Stimulated activated CD8-positive, alpha-beta memory T cell treated with anti-CD3 and anti-CD28 coated beads, Interleukin-12 subunit alpha, Interleukin-12 subunit beta, amount 100 ng/mL, for 1 hour (primary cell): ENCODE data around the gene STAM2.

Experiments used
- DNase-seq: peaks from one replicate; pipeline ENCODE4 v3.0.0-alpha.2; 2020; ENCODE audit warnings: low read depth

STAM2 gene

GRCh38 chr2:152071518-152071917, 104.0 kb downstream of the STAM2 start:
- no peak for DNase-seq

GRCh38 chr2:152071092-152071491, 104.5 kb downstream of the STAM2 start:
- no peak for DNase-seq

DNA sequence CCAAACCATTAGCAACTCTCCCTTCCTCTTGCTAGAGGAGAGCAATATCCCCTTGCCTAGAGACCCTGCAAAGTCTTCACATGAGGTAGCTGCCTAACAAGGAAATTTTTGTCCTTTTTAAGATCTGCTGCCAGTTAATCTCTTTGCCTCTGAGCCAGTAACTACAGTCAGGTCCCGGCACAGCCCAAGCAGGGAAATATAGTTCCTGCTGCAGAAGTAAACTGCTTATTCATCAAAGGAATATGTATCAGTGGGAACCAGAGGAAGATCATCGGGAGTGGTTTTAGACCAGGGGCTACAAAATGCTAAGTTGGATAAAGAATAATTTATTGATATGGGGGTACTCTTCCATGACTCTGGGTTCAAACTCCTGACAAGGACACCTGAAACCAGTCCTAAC, 107.3 kb downstream of the STAM2 start:
- no peak for DNase-seq

- DNase-seq: no peak
Measured at GRCh38 chr2:152067823-152068222, 107.7 kb downstream of the STAM2 start.
